Measurements from ENCODE around the gene CTBP2.

Gene CTBP2

DNA sequence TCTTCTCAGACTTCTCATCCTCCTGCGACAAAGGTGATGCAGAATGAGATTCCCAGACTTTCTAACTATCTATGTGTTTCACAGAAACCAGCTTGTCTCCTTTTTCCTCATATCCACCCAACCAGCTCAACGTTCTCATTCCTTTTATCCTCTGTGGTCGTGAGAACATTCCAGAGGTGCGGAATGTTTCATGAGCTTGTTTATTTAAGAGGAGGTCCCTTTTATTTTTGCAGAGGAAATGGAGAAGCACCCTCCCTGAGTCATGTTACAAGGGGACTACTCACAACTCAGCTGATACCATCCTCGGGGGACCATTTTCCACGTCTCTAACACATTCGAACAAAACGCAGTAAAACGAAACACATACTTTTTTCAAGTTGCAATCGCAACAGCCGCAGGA, 125.2 kb downstream of the CTBP2 start:
- DNase-seq = no peak

DNA sequence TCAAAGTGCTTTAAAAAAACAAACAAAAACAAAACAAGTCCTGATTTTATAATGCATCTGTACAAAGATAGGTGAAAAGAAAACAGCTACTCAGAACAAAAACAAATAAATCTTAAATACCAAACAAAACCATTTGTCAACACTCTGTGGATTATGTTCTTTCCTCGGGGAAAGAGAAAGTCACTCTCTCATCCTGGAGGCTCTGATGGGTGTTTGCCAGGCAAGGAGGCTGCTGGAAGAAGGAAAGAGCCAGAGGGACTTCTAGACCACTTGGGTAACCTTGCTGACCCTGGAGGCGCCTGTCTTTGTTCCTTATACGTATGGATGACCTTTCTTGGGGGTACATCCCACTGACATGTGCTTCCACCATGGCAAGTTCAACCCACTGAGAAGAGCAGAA, 125.7 kb downstream of the CTBP2 start:
- no peak for DNase-seq

GRCh38 chr10:125033146-125033924, 127.0 kb downstream of the CTBP2 start:
- no peak for DNase-seq

GRCh38 chr10:125032474-125033020, 127.8 kb downstream of the CTBP2 start:
- no peak for DNase-seq

DNA sequence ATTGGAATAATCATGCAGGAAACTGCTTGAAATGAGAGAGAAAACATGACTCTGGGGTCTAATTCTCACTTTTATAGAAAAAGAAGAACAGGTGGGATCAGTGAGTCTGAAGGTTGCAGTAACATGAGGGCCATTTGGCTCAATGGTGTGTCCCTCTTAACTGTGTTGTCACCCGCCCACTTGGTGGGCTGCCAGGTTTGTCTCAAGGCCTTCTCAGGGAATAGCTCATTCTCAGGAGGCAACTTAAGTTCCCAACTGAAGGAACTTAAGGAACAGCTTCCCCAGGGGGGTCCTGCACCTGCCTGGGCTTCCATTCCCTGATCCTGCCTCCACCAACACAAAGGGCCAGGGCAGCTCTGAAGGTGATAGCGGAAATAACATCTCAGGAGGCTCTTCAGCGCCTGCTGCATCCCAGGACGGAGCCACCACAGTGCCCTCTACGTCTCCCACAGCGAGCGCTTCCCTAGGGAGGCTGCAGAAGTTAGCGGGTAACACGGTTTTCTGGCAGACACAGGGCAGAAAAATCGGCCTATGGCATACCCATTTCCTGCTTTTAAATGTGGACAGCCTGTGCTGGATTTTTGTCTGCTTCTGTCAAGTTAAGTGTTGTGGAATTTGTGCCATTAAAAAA, 129.7 kb downstream of the CTBP2 start:
- no peak for DNase-seq

- no peak for DNase-seq
Measured at GRCh38 chr10:125029584-125030242, 130.7 kb downstream of the CTBP2 start.

- no peak for DNase-seq
Measured at GRCh38 chr10:125027871-125028869, 132.2 kb downstream of the CTBP2 start.

DNA sequence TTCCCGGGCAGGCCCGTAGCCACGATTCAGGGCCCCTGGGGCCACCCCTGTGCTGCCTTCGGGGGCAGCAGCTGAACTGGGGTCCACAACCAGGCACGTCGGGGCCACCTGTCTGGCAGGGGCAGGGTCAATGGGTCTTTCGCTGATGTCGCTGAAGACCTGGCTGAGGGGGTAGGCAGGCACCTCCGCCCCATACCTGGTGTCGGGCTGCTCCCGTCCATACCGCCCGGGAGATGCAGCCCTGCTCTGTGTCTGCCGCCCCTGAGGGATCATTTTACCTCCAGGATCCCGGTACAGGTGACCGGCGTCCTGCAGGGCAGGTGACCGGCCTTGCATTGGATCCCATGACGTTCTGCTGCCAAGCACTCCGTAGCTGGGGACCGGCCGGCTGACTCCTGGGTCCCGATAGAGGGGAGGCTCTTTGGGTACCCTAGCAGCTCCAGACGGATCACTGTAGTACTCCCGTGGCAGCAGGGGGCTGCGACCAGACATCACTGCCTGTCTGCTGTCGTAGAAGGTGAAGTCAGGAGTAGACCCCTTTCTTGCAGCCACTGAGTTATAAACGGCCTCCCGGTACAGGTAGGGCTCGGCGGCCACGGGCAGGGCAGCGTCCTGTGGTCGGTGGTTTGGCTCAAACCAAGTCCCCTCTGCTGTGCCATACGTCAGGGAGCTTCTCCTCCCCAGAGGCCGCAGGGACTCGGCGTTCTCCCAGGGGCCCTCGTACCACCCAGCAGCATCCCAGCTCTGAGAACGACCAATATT, 133.2 kb downstream of the CTBP2 start:
- DNase-seq = no peak

DNA sequence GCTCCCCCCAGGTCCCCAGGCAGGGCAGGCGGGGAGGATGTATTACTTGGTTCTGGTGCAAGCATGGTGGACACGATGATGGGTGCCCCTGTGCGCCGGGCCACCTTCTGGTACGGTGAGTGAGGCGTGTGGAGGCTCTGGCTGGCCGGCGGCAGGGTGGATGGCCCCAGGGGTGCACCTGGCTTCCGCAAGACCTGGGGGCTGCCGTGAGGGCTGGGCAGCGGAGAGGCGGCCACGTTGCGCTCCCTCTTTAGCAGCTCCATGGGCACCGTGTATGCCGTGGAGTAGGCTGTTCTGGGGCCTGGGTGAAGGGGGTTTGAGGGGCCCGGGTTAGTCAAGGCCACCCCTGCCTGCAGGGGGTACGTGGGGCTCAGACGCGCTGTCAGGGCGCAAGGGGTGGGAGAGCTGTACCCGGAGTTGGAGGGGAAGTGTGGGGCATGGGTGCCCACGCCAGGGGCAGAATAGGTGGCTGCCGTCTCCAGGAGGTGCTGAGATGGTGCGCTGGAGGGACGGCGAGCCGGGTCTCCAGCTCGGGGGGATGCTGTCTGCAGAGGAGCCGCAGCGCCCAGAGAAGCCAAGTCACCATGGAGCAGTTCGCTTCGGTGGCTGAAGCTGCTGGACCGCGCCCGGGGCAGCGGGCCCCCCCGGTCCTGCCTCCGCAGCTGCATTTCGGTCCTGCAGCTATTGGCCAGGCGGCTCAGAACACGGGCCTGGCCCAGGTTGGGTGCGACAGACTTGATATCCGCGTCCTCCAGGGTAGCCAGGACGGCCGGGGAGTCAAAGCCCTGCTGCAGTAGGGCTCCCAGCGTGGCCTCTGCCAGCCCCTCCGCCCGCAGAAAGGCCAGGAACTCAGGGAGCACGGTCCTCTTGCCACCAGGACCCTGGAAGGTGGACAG, 134.1 kb downstream of the CTBP2 start:
- DNase-seq = no peak

DNA sequence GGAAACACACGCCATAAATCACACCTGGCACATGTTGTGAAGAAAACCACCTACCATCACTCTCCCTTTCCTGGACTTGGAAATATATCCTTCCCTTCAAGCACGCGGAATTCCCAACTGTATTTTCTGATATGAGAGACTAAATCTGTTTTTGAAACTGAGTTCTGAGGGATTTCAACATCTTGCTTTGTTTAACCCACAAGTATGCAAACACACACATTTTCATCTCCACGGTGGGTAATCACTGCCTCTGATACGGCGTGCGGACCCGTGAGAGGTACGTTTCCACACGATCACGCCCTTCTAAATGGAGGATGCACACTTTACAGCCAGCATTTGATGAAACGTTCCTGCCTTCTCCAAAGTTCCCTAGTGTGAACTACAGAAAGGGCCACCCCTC, 135.0 kb downstream of the CTBP2 start:
- no peak for DNase-seq

GRCh38 chr10:125024497-125025234, 135.7 kb downstream of the CTBP2 start:
- DNase-seq = peak; percentile 60

DNA sequence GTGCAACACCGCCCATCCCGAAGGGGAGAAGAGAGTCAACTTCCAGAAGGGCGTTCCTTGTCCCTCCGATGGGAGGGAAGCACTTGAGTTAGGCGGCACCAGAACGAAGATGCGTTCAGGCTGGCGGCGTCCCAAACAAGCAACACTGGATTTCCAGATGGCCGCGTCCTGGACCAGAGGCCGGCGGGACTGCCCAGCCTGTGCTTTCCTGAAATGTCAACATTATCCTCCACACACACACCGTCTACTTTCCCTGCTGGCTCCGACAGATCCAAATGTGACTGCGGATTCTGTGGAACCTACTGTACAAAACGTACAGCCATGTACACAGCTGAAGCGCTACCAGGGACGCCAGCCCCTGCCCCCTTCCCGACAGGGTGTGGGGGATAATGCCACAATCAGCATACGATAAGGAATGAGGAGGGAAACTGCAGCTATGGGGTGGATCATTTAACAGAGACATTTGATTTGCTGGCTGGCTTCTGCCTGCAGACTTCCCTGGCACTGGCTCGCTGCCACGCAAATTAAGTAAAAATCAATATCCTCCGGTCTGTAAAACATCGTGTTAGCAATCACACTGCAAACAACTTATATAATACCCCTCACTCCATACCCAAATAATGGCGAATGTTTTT, 136.4 kb downstream of the CTBP2 start:
- peak; percentile 60 for DNase-seq

DNA sequence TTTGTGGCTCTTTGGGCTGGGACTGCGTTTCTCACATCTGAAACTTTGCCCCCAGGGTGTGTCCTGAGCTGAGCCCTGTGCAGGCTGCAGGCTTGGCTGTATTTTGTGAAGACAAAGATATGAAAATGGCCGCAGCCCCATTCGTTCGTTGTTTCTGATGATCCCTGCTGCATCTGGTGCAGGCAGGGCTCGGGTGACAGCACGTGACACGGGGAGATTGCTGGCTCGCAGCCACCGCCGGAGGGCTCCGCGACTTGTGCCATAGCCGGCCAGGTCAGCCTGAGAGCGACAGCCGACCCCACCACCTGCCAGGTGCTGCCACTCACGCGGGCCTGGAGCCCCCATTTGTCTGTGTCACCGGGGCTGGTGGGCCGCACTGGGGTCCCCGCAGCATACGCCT, 137.1 kb downstream of the CTBP2 start:
- peak; percentile 21 for DNase-seq

GRCh38 chr10:125022671-125023070, 137.7 kb downstream of the CTBP2 start:
- no peak for DNase-seq

DNA sequence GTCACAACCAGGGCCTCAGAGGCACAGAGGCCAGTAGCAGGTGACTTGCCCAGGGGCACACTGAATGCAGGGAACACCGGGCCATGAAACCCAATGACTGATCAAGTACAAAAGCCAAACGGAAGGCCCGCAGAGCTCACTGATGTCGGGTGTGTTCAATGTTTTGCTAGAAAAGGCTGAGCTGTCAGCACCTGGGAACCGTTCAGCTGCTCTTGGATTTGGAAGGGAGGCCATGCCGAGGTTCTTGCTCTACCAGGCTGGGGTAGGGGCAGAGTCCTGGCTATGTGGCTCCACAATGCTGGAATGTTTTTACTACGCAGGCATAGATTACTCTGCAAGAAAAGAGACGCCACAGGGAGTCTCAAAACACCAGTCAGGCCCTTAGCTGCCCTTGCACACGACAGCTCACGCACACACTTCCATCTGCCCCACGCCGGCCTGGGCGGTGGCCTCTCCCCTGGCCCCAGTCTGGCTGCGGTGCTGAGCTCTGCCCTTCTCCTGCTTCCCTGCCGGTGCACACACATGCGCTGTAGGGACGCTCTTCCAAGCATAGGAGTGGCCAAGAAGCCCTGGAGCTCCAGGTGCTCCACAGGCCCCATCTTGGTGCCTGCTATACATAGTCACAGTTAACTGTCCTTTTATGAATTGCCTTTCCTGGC, 138.5 kb downstream of the CTBP2 start:
- no peak for DNase-seq

GRCh38 chr10:125020871-125021270, 139.5 kb downstream of the CTBP2 start:
- no peak for DNase-seq

DNA sequence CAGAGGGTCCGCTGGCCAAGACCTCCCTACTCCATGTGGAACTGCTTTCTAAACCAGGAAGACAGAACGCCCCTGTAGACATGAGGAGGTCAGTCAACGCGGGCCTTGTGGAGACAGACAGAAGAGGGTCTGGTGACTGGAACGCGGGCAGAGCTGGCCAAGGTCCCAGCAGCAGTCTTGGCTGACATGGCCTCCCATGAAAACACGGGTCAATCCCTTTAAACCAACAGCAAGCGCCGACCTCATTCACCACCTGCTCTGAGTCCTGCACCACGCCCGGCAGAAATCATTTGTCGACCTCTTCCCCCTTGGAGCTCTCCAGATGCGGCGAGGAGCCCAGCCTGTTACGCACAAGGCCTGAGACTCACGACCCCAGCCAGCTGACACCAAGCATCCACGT, 140.0 kb downstream of the CTBP2 start:
- DNase-seq = no peak

DNA sequence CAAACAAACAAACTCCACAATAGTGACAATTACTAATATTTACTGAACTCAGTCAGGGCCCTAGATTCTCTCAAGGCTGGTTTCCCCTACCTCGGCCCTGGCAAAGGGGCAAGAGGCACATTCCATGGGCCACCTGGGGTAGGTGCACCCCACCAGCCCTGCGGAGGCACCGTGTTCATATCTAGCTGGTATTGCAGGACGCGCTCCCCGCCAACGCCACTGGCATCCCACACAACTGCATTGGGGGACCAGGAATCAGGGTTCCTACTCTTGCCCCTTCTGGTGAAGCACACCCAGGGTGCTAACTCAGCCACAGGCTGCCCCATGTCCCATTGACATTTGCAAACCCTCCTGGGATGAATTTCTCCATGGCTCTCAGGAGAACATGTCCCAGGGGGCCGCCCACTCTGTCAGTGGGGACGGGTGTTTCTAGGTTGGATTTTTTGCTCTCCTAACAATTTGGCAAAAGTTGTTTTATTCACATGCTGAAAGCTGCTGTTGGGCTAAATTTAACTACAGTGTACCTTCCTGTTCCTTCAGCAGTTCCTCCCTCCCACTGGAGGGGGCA, 141.7 kb downstream of the CTBP2 start:
- no peak for DNase-seq

All from DMS153 (cell line).